Neural cell (in vitro differentiated cells): ENCODE data around the gene AFF1. TPM values are rescaled to one million over a fixed set of nuclear protein-coding genes. Genes with fewer than 3 reads are reported as not detected.

ENCODE experiments used
- H2AFZ ChIP-seq: fragments of 200-600, 300-800 bp; sonication (generic), shearing (Covaris generic); 2 replicates; pipeline ENCODE4 v1.6.0; 2014; ENCODE audit warnings: low read depth, mild to moderate bottlenecking, antibody characterized with exemption, low read length, moderate library complexity
- H3F3A ChIP-seq: fragments of 200-600 bp; shearing (Covaris generic); 2 replicates; pipeline ENCODE4 v1.6.1; 2016; ENCODE audit warnings: mild to moderate bottlenecking, moderate library complexity, mixed read lengths, antibody characterized with exemption, low read length; ENCODE audit not compliant: insufficient read depth, poor library complexity, severe bottlenecking
- H3K27ac ChIP-seq: fragments of 200-600, 300-800 bp; sonication (generic), shearing (Covaris generic); 2 replicates; pipeline ENCODE4 v1.5.1; 2014; ENCODE audit warnings: mild to moderate bottlenecking, low read length, moderate library complexity
- H3K27me3 ChIP-seq: fragments of 300-800, 200-600 bp; sonication (generic), shearing (Covaris generic); 2 replicates; pipeline ENCODE4 v1.6.0; 2014; ENCODE audit warnings: mild to moderate bottlenecking, low read depth, low read length, moderate library complexity; ENCODE audit not compliant: insufficient read depth
- H3K36me3 ChIP-seq: fragments of 300-800, 200-600 bp; sonication (generic), shearing (Covaris generic); 2 replicates; pipeline ENCODE4 v1.5.1; 2014; ENCODE audit warnings: mild to moderate bottlenecking, antibody characterized with exemption, low read length, moderate library complexity; ENCODE audit not compliant: insufficient read depth
- H3K4me2 ChIP-seq: fragments of 300-800, 200-600 bp; sonication (generic), shearing (Covaris generic); 2 replicates; pipeline ENCODE4 v1.6.0; 2014; ENCODE audit warnings: mild to moderate bottlenecking, low read length
- H3K4me3 ChIP-seq: fragments of 300-800, 200-600 bp; sonication (generic), shearing (Covaris generic); 2 replicates; pipeline ENCODE4 v1.5.1; 2014; ENCODE audit warnings: mild to moderate bottlenecking, low read length, moderate library complexity
- H3K79me2 ChIP-seq: fragments of 200-600 bp; shearing (Covaris generic); replicated peaks from 2 replicates; pipeline ENCODE4 v1.6.0; 2014; ENCODE audit warnings: mild to moderate bottlenecking, low read length, moderate library complexity; ENCODE audit not compliant: insufficient read depth
- H3K9ac ChIP-seq: fragments of 300-800, 200-600 bp; sonication (generic), shearing (Covaris generic); 2 replicates; pipeline ENCODE4 v1.6.1; 2016; ENCODE audit warnings: mild to moderate bottlenecking, low read length, mixed read lengths
- H3K9me2 ChIP-seq: fragments of 200-600 bp; shearing (Covaris generic); 2 replicates; pipeline ENCODE4 v1.6.1; 2016; ENCODE audit warnings: mild to moderate bottlenecking, low read length, mixed read lengths; ENCODE audit not compliant: insufficient read depth
- H3K9me3 ChIP-seq: fragments of 200-600, 300-800 bp; sonication (generic), shearing (Covaris generic); 2 replicates; pipeline ENCODE4 v1.6.1; 2016; ENCODE audit warnings: mild to moderate bottlenecking, mixed run types, low read length, moderate library complexity, mixed read lengths
- H4K20me1 ChIP-seq: fragments of 200-600 bp; shearing (Covaris generic); 2 replicates; pipeline ENCODE4 v1.6.1; 2016; ENCODE audit warnings: mild to moderate bottlenecking, mixed run types; ENCODE audit not compliant: insufficient read depth
- EP300 ChIP-seq: fragments of 450-650 bp; conservative IDR thresholded peaks from 2 replicates; pipeline ENCODE4 v1.6.1; 2014; ENCODE audit warnings: antibody characterized with exemption, mild to moderate bottlenecking, moderate library complexity; ENCODE audit not compliant: poor library complexity, severe bottlenecking
- EZH2 ChIP-seq: fragments of 200-600, 300-800 bp; shearing (Covaris generic), sonication (generic); IDR thresholded peaks from 2 replicates; pipeline ENCODE4 v1.6.1; 2014; ENCODE audit warnings: antibody characterized with exemption, low read length, borderline replicate concordance, mild to moderate bottlenecking; ENCODE audit not compliant: insufficient read depth, poor library complexity, severe bottlenecking
- MXI1 ChIP-seq: fragments of 450-650 bp; conservative IDR thresholded peaks from 2 replicates; pipeline ENCODE4 v1.6.1; 2014; ENCODE audit warnings: antibody characterized with exemption, mild to moderate bottlenecking; ENCODE audit not compliant: poor library complexity, severe bottlenecking
- POLR2AphosphoS5 ChIP-seq: IDR thresholded peaks from 2 replicates; pipeline ENCODE4 v1.6.1; 2012
- RAD21 ChIP-seq: fragments of 450-650 bp; conservative IDR thresholded peaks from 2 replicates; pipeline ENCODE4 v1.6.1; 2014; ENCODE audit warnings: antibody characterized with exemption, mild to moderate bottlenecking, moderate library complexity
- REST ChIP-seq: IDR thresholded peaks from 2 replicates; pipeline ENCODE4 v1.6.1; 2012; ENCODE audit warnings: borderline replicate concordance
- SMC3 ChIP-seq: fragments of 450-650 bp; conservative IDR thresholded peaks from 2 replicates; pipeline ENCODE4 v1.6.1; 2014; ENCODE audit warnings: antibody characterized with exemption, mild to moderate bottlenecking, moderate library complexity; ENCODE audit not compliant: poor library complexity
- TAF1 ChIP-seq: IDR thresholded peaks from 2 replicates; pipeline ENCODE4 v1.6.1; 2012; ENCODE audit warnings: low read depth
- polyA plus RNA-seq: library from polyadenylated mRNA; depleted of rRNA; stranded (reverse); fragments of >200 nt; gene quantifications from 2 replicates; pipeline ENCODE4 v1.2.3, GENCODE V29; 2014
- TF ChIP-seq, protein P1 (sequence below): fragments of 450-650 bp; IDR thresholded peaks from 2 replicates; pipeline ENCODE4 v1.5.1; 2014; ENCODE audit warnings: antibody characterized with exemption, mild to moderate bottlenecking, moderate library complexity; ENCODE audit not compliant: poor library complexity, severe bottlenecking

Gene AFF1
- polyA plus RNA-seq, 1 donor from 2014 or later, result 0.63 TPM

DNA sequence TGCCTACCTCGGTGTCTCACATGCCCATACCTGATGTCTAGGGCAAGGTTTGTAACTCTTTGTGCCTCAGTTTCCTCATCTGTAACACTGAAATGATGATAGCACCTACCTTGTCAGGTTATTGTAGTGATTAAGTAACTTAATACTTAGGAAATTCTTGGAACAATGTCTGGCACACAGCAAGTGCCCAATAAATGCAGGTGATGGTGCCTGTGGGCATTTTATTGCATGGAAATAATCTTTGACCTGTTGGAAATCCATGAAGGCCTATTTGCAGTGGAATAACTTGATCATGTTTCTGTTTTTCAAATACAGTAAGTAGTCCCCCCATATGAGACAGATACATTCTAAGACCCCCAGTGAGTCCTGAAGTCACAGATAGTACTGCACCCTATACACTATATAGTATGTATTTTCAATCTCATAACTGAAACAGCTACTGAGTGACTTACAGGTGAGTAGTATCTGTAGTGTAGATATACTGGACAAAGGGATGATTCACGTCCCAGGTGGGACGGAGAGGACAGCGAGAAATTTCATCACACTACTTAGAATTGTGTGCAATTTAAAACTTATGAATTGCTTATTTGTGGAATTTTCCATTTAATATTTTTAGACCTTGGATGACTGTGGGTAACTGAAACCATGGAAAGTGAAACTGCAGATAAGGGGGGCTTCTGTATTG is 42.1 kb downstream of the AFF1 start:
- H3K27me3 ChIP-seq, result no peaks in the 10 kb centered on the region
- TF ChIP-seq EP300 (no peak), EZH2 (no peak), SMC3 (no peak), REST (no peak), MXI1 (no peak), TAF1 (no peak), POLR2AphosphoS5 (no peak), RAD21 (no peak)
- TF ChIP-seq, protein P1, sequence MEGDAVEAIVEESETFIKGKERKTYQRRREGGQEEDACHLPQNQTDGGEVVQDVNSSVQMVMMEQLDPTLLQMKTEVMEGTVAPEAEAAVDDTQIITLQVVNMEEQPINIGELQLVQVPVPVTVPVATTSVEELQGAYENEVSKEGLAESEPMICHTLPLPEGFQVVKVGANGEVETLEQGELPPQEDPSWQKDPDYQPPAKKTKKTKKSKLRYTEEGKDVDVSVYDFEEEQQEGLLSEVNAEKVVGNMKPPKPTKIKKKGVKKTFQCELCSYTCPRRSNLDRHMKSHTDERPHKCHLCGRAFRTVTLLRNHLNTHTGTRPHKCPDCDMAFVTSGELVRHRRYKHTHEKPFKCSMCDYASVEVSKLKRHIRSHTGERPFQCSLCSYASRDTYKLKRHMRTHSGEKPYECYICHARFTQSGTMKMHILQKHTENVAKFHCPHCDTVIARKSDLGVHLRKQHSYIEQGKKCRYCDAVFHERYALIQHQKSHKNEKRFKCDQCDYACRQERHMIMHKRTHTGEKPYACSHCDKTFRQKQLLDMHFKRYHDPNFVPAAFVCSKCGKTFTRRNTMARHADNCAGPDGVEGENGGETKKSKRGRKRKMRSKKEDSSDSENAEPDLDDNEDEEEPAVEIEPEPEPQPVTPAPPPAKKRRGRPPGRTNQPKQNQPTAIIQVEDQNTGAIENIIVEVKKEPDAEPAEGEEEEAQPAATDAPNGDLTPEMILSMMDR, result no peak
- H3K9ac ChIP-seq, result no peak overlapping the region
- H4K20me1 ChIP-seq, result no peaks in the 10 kb centered on the region
- H3K4me2 ChIP-seq, result no peak overlapping the region
- no peaks in the 10 kb centered on the region for H3F3A ChIP-seq
- H3K9me2 ChIP-seq, result no peaks in the 10 kb centered on the region
- no peak overlapping the region for H3K4me3 ChIP-seq
- no peak overlapping the region for H2AFZ ChIP-seq
- H3K9me3 ChIP-seq, result no peaks in the 10 kb centered on the region
- no peaks in the 10 kb centered on the region for H3K36me3 ChIP-seq
- H3K27ac ChIP-seq, result no peak overlapping the region
- no peaks in the 10 kb centered on the region for H3K79me2 ChIP-seq

GRCh38 chr4:86977621-86978184 is 42.9 kb downstream of the AFF1 start:
- no peaks in the 10 kb centered on the region for H3K79me2 ChIP-seq
- no peaks in the 10 kb centered on the region for H3K9me3 ChIP-seq
- no peak overlapping the region for H3K27ac ChIP-seq
- H3K27me3 ChIP-seq, result no peaks in the 10 kb centered on the region
- no peak overlapping the region for H3K4me3 ChIP-seq
- H4K20me1 ChIP-seq, result no peaks in the 10 kb centered on the region
- TF ChIP-seq EZH2 (no peak), SMC3 (no peak), MXI1 (no peak), EP300 (no peak), REST (no peak), POLR2AphosphoS5 (no peak)
- no peaks in the 10 kb centered on the region for H3K36me3 ChIP-seq
- no peak overlapping the region for H3K9ac ChIP-seq
- no peak overlapping the region for H2AFZ ChIP-seq
- H3F3A ChIP-seq, result no peaks in the 10 kb centered on the region
- H3K9me2 ChIP-seq, result no peaks in the 10 kb centered on the region
- H3K4me2 ChIP-seq, result no peak overlapping the region
